Measurements from ENCODE around the gene LIMS2. TPM values are rescaled to one million over a fixed set of nuclear protein-coding genes. Genes with fewer than 3 reads are reported as not detected.

Gene LIMS2
- total RNA-seq, 3 donors from 2014 or later = 9.5 to 27.9 (median 19.4) TPM

DNA sequence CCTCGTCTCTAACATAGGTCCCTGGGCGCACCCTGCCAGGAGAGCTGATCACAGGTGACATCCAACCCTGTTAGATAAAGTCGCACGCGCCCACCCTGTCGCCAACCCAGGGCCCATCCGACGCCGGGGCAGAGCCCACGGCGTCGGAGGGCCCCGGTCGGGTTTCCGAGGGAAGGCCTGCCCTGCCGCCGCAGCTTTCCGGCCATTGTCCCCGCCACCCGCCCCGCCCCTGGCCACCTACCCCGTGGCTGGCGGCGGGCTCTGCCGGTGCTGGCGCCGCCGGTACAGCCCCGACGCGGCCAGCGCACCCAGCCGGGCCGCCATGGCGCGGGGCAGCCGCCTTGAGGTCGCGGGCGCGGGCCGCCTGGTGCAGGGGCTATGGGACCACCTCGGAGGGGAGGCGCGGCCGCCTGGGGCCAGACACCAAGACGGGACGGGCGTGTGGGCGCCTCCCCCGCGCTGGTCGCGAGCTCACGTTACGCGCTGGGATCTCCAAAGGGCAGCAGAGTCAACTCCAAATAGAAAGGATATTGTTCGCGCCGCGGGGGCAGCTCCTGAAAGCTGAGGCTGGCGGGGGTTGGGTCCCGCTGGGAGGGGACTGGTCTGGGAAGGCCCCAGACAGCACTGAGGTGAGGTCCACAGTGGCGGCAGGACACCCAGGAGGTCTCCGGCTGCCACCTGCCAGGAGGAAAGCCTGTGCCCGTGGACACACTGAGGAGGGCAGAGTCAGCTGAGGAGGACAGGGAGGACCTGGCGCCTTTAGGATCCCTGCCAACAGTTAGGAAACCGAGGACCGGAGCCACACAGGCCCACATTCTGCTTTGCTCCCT, 11.1 kb downstream of the LIMS2 start:
- TF ChIP-seq, protein P1, sequence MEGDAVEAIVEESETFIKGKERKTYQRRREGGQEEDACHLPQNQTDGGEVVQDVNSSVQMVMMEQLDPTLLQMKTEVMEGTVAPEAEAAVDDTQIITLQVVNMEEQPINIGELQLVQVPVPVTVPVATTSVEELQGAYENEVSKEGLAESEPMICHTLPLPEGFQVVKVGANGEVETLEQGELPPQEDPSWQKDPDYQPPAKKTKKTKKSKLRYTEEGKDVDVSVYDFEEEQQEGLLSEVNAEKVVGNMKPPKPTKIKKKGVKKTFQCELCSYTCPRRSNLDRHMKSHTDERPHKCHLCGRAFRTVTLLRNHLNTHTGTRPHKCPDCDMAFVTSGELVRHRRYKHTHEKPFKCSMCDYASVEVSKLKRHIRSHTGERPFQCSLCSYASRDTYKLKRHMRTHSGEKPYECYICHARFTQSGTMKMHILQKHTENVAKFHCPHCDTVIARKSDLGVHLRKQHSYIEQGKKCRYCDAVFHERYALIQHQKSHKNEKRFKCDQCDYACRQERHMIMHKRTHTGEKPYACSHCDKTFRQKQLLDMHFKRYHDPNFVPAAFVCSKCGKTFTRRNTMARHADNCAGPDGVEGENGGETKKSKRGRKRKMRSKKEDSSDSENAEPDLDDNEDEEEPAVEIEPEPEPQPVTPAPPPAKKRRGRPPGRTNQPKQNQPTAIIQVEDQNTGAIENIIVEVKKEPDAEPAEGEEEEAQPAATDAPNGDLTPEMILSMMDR (IDR thresholded peaks at IDR 0.05) = no peak
- no peak for TF ChIP-seq POLR2A (IDR thresholded peaks at IDR 0.05)
- no peak for TF ChIP-seq POLR2AphosphoS5 (IDR thresholded peaks at IDR 0.05)
- intact Hi-C loops (cut with DNase I; ENCODE audit: low total_unique reads) = no loop called here
- no peaks in the 10 kb centered on the region for H3K9me3 ChIP-seq
- H3K4me1 ChIP-seq = peaks cover 0 to 6% of the 10 kb centered on the region in 2 donors
- H3K27me3 ChIP-seq = no peaks in the 10 kb centered on the region
- DNase-seq (ENCODE audit: low spot score in 2 of 2) = peak in 1 of 2 donors; percentile 47
- peak overlapping the region; percentile 31 to 66 (median 32) for H3K4me3 ChIP-seq
- H3K27ac ChIP-seq = peak overlapping the region; percentile 40 to 73
- no peaks in the 10 kb centered on the region for H3K36me3 ChIP-seq

DNA sequence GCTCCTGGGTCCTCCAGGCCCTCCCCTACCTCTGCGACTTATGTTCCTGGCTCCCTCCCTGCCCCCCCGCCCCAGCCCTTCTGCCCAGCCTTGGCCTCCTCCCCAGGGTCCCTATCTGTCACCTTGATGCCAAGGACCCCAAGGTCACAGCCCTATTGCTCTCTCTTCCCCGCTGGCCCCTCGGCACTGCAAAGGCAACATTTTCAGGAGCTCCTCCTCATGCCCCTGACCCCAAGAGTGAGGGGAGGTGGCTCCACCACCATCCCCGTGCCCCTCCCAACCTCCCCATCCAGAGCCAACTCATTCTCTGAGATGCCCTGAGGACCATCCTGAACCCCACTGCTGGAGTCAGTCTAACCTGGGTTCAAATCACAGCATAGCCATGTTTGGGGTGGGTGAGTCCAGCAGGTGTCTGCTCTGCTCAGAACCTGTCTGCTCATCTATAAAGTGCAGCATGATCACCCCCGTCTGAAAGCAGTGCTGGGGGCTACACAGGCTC, 11.7 kb downstream of the LIMS2 start:
- peak overlapping the region in 1 of 2 donors; percentile 68 for H3K27ac ChIP-seq
- intact Hi-C loops (cut with DNase I; ENCODE audit: low total_unique reads) = no loop called here
- no peak for TF ChIP-seq POLR2AphosphoS5 (IDR thresholded peaks at IDR 0.05)
- TF ChIP-seq, protein P1 (IDR thresholded peaks at IDR 0.05) = no peak
- no peak for TF ChIP-seq POLR2A (IDR thresholded peaks at IDR 0.05)
- no peaks in the 10 kb centered on the region for H3K9me3 ChIP-seq
- H3K36me3 ChIP-seq = no peaks in the 10 kb centered on the region
- no peaks in the 10 kb centered on the region for H3K27me3 ChIP-seq
- H3K4me3 ChIP-seq = peak overlapping the region; percentile 31 to 66 (median 32)
- peak in 1 of 2 donors; percentile 45 for DNase-seq (ENCODE audit: low spot score in 2 of 2)
- H3K4me1 ChIP-seq = peaks cover 0 to 6% of the 10 kb centered on the region in 2 donors

DNA sequence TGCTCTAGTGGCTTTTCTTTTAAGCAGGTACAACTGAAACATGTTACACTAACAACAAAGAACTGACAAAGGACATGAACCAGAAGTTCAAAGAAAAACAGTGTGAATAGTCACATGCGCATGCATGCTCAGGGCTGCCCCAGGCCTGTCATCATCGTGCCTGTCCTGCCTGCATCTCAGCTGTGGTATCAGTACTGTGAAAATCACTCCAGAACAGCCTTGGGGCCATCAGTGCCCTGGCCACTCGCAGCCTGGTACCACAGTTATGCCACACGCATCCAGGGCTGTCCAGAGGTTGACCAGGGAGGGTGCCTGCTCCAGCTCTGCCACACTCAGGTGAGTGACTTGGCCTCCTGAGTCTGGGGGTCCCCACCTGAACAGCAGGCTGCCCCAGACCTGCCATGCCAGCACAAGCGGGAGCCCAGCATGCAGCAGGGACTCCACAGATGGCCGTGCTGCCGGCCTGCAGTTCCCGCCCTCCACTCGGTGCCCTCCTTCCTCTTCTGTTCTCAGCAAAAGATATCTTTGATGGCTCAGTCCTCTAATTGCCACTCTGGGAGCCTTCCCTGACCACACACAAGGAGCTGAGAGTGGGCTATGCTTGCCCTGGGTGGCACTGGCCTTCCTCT, 12.3 kb downstream of the LIMS2 start:
- peak in 1 of 2 donors; percentile 33 for DNase-seq (ENCODE audit: low spot score in 2 of 2)
- TF ChIP-seq POLR2AphosphoS5 (IDR thresholded peaks at IDR 0.05) = no peak
- TF ChIP-seq, protein P1 (IDR thresholded peaks at IDR 0.05) = no peak
- no peak for TF ChIP-seq POLR2A (IDR thresholded peaks at IDR 0.05)
- H3K36me3 ChIP-seq = no peaks in the 10 kb centered on the region
- peak overlapping the region in 1 of 2 donors; percentile 68 for H3K27ac ChIP-seq
- no peaks in the 10 kb centered on the region for H3K9me3 ChIP-seq
- H3K27me3 ChIP-seq = no peaks in the 10 kb centered on the region
- H3K4me3 ChIP-seq = peak overlapping the region in 1 of 3 donors; percentile 66
- H3K4me1 ChIP-seq = peaks cover 0 to 6% of the 10 kb centered on the region in 2 donors
- intact Hi-C loops (cut with DNase I; ENCODE audit: low total_unique reads) = no loop called here

DNA sequence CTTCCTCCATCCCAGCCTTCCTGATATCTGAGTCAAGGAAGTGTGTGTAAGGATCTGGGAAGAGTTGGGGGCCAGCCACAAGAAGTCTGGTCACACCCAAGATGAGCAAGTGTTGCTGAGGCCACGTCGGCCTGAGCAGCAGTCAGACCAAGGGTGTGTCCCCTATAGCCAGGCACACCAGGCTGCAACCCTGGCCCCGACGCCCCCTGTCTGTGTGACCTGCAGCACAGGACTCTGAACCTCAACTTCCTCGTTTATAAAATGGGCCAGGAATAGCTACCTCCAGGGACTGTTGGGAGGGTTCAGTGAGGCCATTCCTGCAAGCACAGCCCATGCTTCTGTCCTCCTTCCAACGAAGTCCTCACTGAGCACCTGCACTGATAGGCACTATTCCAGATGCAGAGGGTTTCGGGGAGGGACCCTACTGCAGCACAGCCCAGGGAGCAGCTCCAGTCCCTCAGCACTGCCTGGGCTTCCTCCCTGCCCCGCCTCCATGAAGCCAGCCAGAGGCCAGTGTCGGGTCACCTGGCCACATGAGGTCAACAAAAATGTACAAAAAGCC, 13.3 kb downstream of the LIMS2 start:
- no peak overlapping the region for H3K4me3 ChIP-seq
- peaks cover 0 to 6% of the 10 kb centered on the region in 2 donors for H3K4me1 ChIP-seq
- TF ChIP-seq POLR2A (IDR thresholded peaks at IDR 0.05) (no peak), POLR2AphosphoS5 (IDR thresholded peaks at IDR 0.05) (no peak)
- TF ChIP-seq, protein P1 (IDR thresholded peaks at IDR 0.05) = no peak
- H3K9me3 ChIP-seq = no peaks in the 10 kb centered on the region
- no peaks in the 10 kb centered on the region for H3K36me3 ChIP-seq
- H3K27ac ChIP-seq = peak overlapping the region; percentile 1 to 55
- H3K27me3 ChIP-seq = no peaks in the 10 kb centered on the region
- intact Hi-C loops (cut with DNase I; ENCODE audit: low total_unique reads) = no loop called here
- peak in 1 of 2 donors; percentile 37 for DNase-seq (ENCODE audit: low spot score in 2 of 2)

Data from breast epithelium (tissue), 4 donors.